Measurements from ENCODE around the gene FILIP1.

DNA sequence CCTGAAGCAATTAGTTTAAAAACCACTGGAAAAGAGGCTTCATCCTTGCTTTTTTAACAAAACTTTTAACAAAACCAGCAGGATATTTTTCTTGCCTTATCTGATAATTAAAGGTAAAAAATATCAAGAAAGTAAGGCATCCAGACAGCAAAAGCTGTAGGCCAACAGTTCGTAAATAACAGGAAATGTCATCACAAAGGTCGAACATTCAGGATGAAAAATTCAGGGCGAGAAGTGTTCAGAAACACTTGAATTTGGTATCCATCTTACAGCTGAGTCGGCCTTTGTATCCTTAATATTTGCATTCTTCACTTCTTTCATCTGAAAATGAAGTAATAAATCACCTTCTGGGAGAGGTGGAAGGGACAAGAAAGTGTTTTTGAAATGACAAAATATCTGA is 8.2 kb upstream of the FILIP1 start:
- TF ChIP-seq, protein P1, sequence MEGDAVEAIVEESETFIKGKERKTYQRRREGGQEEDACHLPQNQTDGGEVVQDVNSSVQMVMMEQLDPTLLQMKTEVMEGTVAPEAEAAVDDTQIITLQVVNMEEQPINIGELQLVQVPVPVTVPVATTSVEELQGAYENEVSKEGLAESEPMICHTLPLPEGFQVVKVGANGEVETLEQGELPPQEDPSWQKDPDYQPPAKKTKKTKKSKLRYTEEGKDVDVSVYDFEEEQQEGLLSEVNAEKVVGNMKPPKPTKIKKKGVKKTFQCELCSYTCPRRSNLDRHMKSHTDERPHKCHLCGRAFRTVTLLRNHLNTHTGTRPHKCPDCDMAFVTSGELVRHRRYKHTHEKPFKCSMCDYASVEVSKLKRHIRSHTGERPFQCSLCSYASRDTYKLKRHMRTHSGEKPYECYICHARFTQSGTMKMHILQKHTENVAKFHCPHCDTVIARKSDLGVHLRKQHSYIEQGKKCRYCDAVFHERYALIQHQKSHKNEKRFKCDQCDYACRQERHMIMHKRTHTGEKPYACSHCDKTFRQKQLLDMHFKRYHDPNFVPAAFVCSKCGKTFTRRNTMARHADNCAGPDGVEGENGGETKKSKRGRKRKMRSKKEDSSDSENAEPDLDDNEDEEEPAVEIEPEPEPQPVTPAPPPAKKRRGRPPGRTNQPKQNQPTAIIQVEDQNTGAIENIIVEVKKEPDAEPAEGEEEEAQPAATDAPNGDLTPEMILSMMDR (conservative IDR thresholded peaks at IDR 0.05; ENCODE audit: low read length) = no peak
- TF ChIP-seq EZH2phosphoT487 (IDR thresholded peaks at IDR 0.05; ENCODE audit: borderline replicate concordance) = no peak

Measured in Loucy (cell line).